Neural cell (in vitro differentiated cells): ENCODE data around the gene ABCB8.

Experiments used
- CTCF ChIP-seq: fragments of 450-650 bp; IDR thresholded peaks from 2 replicates; pipeline ENCODE4 v1.5.1; 2014; ENCODE audit warnings: antibody characterized with exemption, mild to moderate bottlenecking, moderate library complexity; ENCODE audit not compliant: poor library complexity, severe bottlenecking
- EP300 ChIP-seq: fragments of 450-650 bp; conservative IDR thresholded peaks from 2 replicates; pipeline ENCODE4 v1.6.1; 2014; ENCODE audit warnings: antibody characterized with exemption, mild to moderate bottlenecking, moderate library complexity; ENCODE audit not compliant: poor library complexity, severe bottlenecking

DNA sequence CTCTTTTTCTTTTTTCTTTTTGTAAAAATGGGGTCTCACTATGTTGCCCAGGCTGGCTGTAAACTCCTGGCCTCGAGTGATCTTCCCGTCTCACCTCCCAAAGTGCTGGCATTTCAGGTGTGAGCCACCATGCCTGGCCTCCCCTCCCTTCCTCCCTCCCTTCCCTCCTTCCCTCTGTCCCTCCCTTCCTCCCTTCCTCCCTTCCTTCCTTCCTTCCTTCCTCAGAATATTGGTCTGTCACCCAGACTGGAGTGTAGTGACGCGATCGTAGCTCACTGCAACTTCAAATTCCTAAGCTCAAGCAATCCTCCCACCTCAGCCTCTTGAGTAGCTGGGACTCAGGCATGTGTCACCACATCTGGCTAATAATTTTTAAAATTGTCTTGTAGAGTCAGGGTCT is 66.4 kb downstream of the ABCB8 start:
- TF ChIP-seq CTCF (no peak), EP300 (no peak)
